Suprapubic skin (tissue), 4 donors: Measurements from ENCODE around the gene UBE3A. TPM values are rescaled to one million over a fixed set of nuclear protein-coding genes. Genes with fewer than 3 reads are reported as not detected.
"Not testable (repeated sequence)": the region's sequence is repeated elsewhere in the genome, so short reads cannot be mapped to it uniquely, and the experiment has no call there.

Experiments used
- DNase-seq, 2 donors: peaks; one replicate each; pipeline ENCODE4 v3.0.0-alpha.2; 2019; ENCODE audit warnings: low spot score in 2 of 2
- H3K27ac ChIP-seq: fragments of 200-600 bp; sonication (generic); one replicate; pipeline ENCODE4 v1.5.1; 2019
- H3K27me3 ChIP-seq: fragments of 200-600 bp; sonication (generic); one replicate; pipeline ENCODE4 v1.5.1; 2019
- H3K36me3 ChIP-seq: fragments of 200-600 bp; sonication (generic); one replicate; pipeline ENCODE4 v1.5.1; 2019
- H3K4me1 ChIP-seq: fragments of 200-600 bp; sonication (generic); one replicate; pipeline ENCODE4 v1.5.1; 2019
- H3K4me3 ChIP-seq: fragments of 200-600 bp; sonication (generic); one replicate; pipeline ENCODE4 v1.5.1; 2019; ENCODE audit warnings: mild to moderate bottlenecking
- H3K9me3 ChIP-seq: fragments of 200-600 bp; sonication (generic); one replicate; pipeline ENCODE4 v1.5.1; 2019
- CTCF ChIP-seq, 2 donors: fragments of 200-600 bp in 1 of 2; fragments of 450-650 bp in 1 of 2; sonication (generic) in 1 of 2; IDR thresholded peaks; one replicate each; pipeline ENCODE4 v1.5.1; 2016 to 2019; ENCODE audit warnings: antibody characterized with exemption in 2 of 2, mild to moderate bottlenecking in 1 of 2, moderate library complexity in 1 of 2
- EP300 ChIP-seq: sonication (generic); formaldehyde crosslinking; IDR thresholded peaks from one replicate; pipeline ENCODE4 v1.6.1; 2017; ENCODE audit warnings: antibody characterized with exemption
- POLR2A ChIP-seq, 2 donors: fragments of 450-650 bp; IDR thresholded peaks; one replicate each; pipeline ENCODE4 v1.6.1; 2017; ENCODE audit warnings: antibody characterized with exemption in 2 of 2, mild to moderate bottlenecking in 2 of 2, moderate library complexity in 2 of 2
- POLR2AphosphoS5 ChIP-seq, 3 donors: sonication (generic); formaldehyde crosslinking; IDR thresholded peaks; one replicate each; pipeline ENCODE4 v1.6.1; 2017; ENCODE audit warnings: antibody characterized with exemption in 3 of 3
- WGBS: methylation state at CpG from one replicate; pipeline ENCODE4 v1.1.5; 2018; 5-methylcytosine and 5-hydroxymethylcytosine counted together
- total RNA-seq, 4 donors: library from RNA; depleted of rRNA; stranded (reverse); fragments of >200 nt; gene quantifications; one replicate each; pipeline ENCODE4 v1.1.0, GENCODE V29; 2016

The UBE3A gene
- total RNA-seq, 4 donors from 2014 or later, result 64.0 to 100 (median 85.0) TPM

GRCh38 chr15:25454771-25455170 lies 15.9 kb upstream of the UBE3A start:
- no peak overlapping the region for H3K4me3 ChIP-seq
- peaks cover 6% of the 10 kb centered on the region for H3K9me3 ChIP-seq
- no peaks in the 10 kb centered on the region for H3K27me3 ChIP-seq
- TF ChIP-seq POLR2A (IDR thresholded peaks at IDR 0.05) (no peak), CTCF (IDR thresholded peaks at IDR 0.05) (no peak)
- H3K27ac ChIP-seq, result no peak overlapping the region
- WGBS, result 85% methylated on average over 2 of the region's 2 CpGs
- DNase-seq, result no peak
- no peaks in the 10 kb centered on the region for H3K36me3 ChIP-seq
- no peaks in the 10 kb centered on the region for H3K4me1 ChIP-seq

GRCh38 chr15:25453246-25453645 lies 14.4 kb upstream of the UBE3A start:
- not testable (repeated sequence) for H3K27ac ChIP-seq, H3K27me3 ChIP-seq, H3K36me3 ChIP-seq, DNase-seq, H3K4me1 ChIP-seq, H3K4me3 ChIP-seq, H3K9me3 ChIP-seq
- 77% methylated on average over 5 of the region's 5 CpGs for WGBS

- TF ChIP-seq POLR2A (IDR thresholded peaks at IDR 0.05), result no peak
- no peak for TF ChIP-seq POLR2AphosphoS5 (IDR thresholded peaks at IDR 0.05)
- TF ChIP-seq CTCF (IDR thresholded peaks at IDR 0.05), result no peak
- TF ChIP-seq EP300, result no peak
- DNase-seq, result no peak
- H3K27me3 ChIP-seq, result no peaks in the 10 kb centered on the region
- no peaks in the 10 kb centered on the region for H3K4me1 ChIP-seq
- H3K27ac ChIP-seq, result no peak overlapping the region
- H3K4me3 ChIP-seq, result no peak overlapping the region
- 97% methylated on average over 1 of the region's 1 CpG for WGBS
- H3K9me3 ChIP-seq, result peaks cover 6% of the 10 kb centered on the region
- no peaks in the 10 kb centered on the region for H3K36me3 ChIP-seq
Observed at GRCh38 chr15:25451501-25451900, 12.7 kb upstream of the UBE3A start.

- TF ChIP-seq POLR2AphosphoS5 (IDR thresholded peaks at IDR 0.05) (no peak), CTCF (IDR thresholded peaks at IDR 0.05) (no peak), POLR2A (IDR thresholded peaks at IDR 0.05) (no peak)
Observed at GRCh38 chr15:25450163-25450562, 11.3 kb upstream of the UBE3A start.

GRCh38 chr15:25446076-25446475 lies 7.3 kb upstream of the UBE3A start:
- DNase-seq, result no peak
- TF ChIP-seq POLR2AphosphoS5 (IDR thresholded peaks at IDR 0.05), result no peak
- TF ChIP-seq EP300, result no peak
- no peak for TF ChIP-seq CTCF (IDR thresholded peaks at IDR 0.05)
- TF ChIP-seq POLR2A (IDR thresholded peaks at IDR 0.05), result no peak
- H3K4me3 ChIP-seq, result no peak overlapping the region
- H3K4me1 ChIP-seq, result no peaks in the 10 kb centered on the region
- H3K9me3 ChIP-seq, result peaks cover 6% of the 10 kb centered on the region
- H3K27me3 ChIP-seq, result no peaks in the 10 kb centered on the region
- no peak overlapping the region for H3K27ac ChIP-seq
- WGBS, result 90% methylated on average over 3 of the region's 3 CpGs
- no peaks in the 10 kb centered on the region for H3K36me3 ChIP-seq

More at GRCh38 chr15:25450163-25450562, 11.3 kb upstream of the UBE3A start:
- Histone ChIP-seq H3K27ac (no peak overlapping the region), H3K4me3 (no peak overlapping the region), H3K4me1 (no peaks in the 10 kb centered on the region), H3K9me3 (peaks cover 6% of the 10 kb centered on the region), H3K27me3 (no peaks in the 10 kb centered on the region), H3K36me3 (no peaks in the 10 kb centered on the region)
- 100% methylated on average over 1 of the region's 1 CpG for WGBS
- DNase-seq, result no peak

- no peak overlapping the region for H3K27ac ChIP-seq
- TF ChIP-seq CTCF (IDR thresholded peaks at IDR 0.05), result no peak
- TF ChIP-seq EP300, result no peak
- no peak for TF ChIP-seq POLR2AphosphoS5 (IDR thresholded peaks at IDR 0.05)
- no peak for TF ChIP-seq POLR2A (IDR thresholded peaks at IDR 0.05)
- DNase-seq, result no peak
- WGBS, result 87% methylated on average over 4 of the region's 4 CpGs
- no peaks in the 10 kb centered on the region for H3K9me3 ChIP-seq
- H3K27me3 ChIP-seq, result no peaks in the 10 kb centered on the region
- no peaks in the 10 kb centered on the region for H3K4me1 ChIP-seq
- no peaks in the 10 kb centered on the region for H3K36me3 ChIP-seq
- H3K4me3 ChIP-seq, result no peak overlapping the region
Observed at GRCh38 chr15:25445412-25445811, 6.6 kb upstream of the UBE3A start.
